OCI-LY1 (cell line): ENCODE measurements around the gene IRS1.

Experiments used
- H2AFZ ChIP-seq: fragments of 200-600 bp; sonication (generic), shearing (Covaris generic); 2 replicates; pipeline ENCODE4 v1.6.0; 2014; ENCODE audit warnings: antibody characterized with exemption, mild to moderate bottlenecking, low read length
- H3F3A ChIP-seq: fragments of 200-600 bp; sonication (generic), shearing (Covaris generic); 2 replicates; pipeline ENCODE4 v1.6.0; 2014; ENCODE audit warnings: mild to moderate bottlenecking, antibody characterized with exemption, low read length, moderate library complexity; ENCODE audit not compliant: insufficient read depth
- H3K27ac ChIP-seq: fragments of 200-600 bp; sonication (generic); 2 replicates; pipeline ENCODE4 v1.5.1; 2014; ENCODE audit warnings: low read length, mixed run types, mild to moderate bottlenecking, low read depth; ENCODE audit not compliant: poor library complexity, severe bottlenecking
- H3K27me3 ChIP-seq: fragments of 200-600 bp; sonication (generic); 2 replicates; pipeline ENCODE4 v1.6.0; 2014; ENCODE audit warnings: antibody characterized with exemption, mild to moderate bottlenecking, low read length, moderate library complexity; ENCODE audit not compliant: insufficient read depth
- H3K36me3 ChIP-seq: fragments of 200-600 bp; sonication (generic); 2 replicates; pipeline ENCODE4 v1.6.1; 2014; ENCODE audit warnings: mild to moderate bottlenecking, antibody characterized with exemption, low read length, moderate library complexity, mixed read lengths; ENCODE audit not compliant: insufficient read depth
- H3K4me1 ChIP-seq: fragments of 200-600 bp; sonication (generic); 2 replicates; pipeline ENCODE4 v1.5.1; 2014; ENCODE audit warnings: mild to moderate bottlenecking, low read length, moderate library complexity; ENCODE audit not compliant: insufficient read depth, severe bottlenecking
- H3K4me2 ChIP-seq: fragments of 200-600 bp; sonication (generic), shearing (Covaris generic); 2 replicates; pipeline ENCODE4 v1.6.1; 2014; ENCODE audit warnings: low read length
- H3K4me3 ChIP-seq: fragments of 200-600 bp; sonication (generic); 2 replicates; pipeline ENCODE4 v1.5.1; 2014; ENCODE audit warnings: low read length, low read depth, mild to moderate bottlenecking, mixed read lengths; ENCODE audit not compliant: poor library complexity, severe bottlenecking
- H3K79me2 ChIP-seq: fragments of 200-600 bp; shearing (Covaris generic); 2 replicates; pipeline ENCODE4 v1.6.1; 2016; ENCODE audit warnings: mixed run types, low read length, mixed read lengths; ENCODE audit not compliant: insufficient read depth
- H3K9ac ChIP-seq: fragments of 200-600 bp; sonication (generic), shearing (Covaris generic); 2 replicates; pipeline ENCODE4 v1.6.1; 2014; ENCODE audit warnings: mild to moderate bottlenecking, low read length, mixed read lengths
- H3K9me2 ChIP-seq: fragments of 200-600 bp; sonication (generic), shearing (Covaris generic); 2 replicates; pipeline ENCODE4 v1.6.1; 2014; ENCODE audit warnings: low read depth, mild to moderate bottlenecking, low read length, mixed read lengths
- H3K9me3 ChIP-seq: fragments of 200-600 bp; shearing (Covaris generic); 2 replicates; pipeline ENCODE4 v1.6.1; 2014; ENCODE audit warnings: low read length, mixed read lengths
- H4K20me1 ChIP-seq: fragments of 200-600 bp; sonication (generic), shearing (Covaris generic); 2 replicates; pipeline ENCODE4 v1.6.0; 2016; ENCODE audit warnings: mild to moderate bottlenecking, low read length; ENCODE audit not compliant: insufficient read depth
- EZH2 ChIP-seq: fragments of 200-600 bp; sonication (generic), shearing (Covaris generic); IDR thresholded peaks from 2 replicates; pipeline ENCODE4 v1.8.0; 2017; ENCODE audit warnings: borderline replicate concordance, mixed run types, mild to moderate bottlenecking, antibody characterized with exemption, low read length, moderate library complexity, mixed read lengths
- TF ChIP-seq, protein P1 (sequence below): fragments of 200-600 bp; sonication (generic), shearing (Covaris generic); IDR thresholded peaks from 2 replicates; pipeline ENCODE4 v1.5.1; 2017; ENCODE audit warnings: mild to moderate bottlenecking, antibody characterized with exemption, low read length, moderate library complexity, mixed read lengths

Gene IRS1

DNA sequence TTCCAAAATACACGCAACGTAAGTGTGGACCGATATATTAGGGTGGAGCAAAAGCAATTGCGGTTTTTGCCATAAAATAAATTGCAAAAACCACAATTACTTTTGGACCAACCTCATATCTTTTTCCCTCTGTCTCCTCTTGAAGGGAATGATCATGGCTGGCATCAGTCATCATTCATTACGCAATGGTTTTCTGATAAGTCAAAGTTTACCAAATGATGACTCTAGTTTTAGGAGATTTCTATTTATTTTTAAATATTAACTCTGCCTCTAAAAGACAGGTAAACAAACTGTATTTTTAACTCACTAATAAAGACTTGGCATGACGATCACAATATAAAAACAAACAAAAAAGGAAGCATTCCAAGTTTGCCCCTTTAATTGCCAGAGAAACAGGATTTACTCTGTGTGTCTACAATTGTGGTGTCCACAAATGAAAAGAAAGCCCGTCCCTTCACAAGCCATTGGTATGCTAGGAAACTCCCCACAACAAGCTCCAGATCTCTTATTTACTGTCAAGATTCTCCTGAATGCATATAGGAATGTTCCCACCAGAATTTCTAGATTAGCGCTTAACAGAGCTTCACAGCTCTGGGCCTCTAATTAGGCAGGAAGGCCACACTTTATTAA, 61.3 kb downstream of the IRS1 start:
- Histone ChIP-seq H3K4me1 (no peaks in the 10 kb centered on the region), H3F3A (no peaks in the 10 kb centered on the region), H3K36me3 (no peaks in the 10 kb centered on the region), H3K27ac (no peak overlapping the region), H3K9me2 (no peaks in the 10 kb centered on the region), H2AFZ (no peak overlapping the region), H3K79me2 (no peaks in the 10 kb centered on the region), H3K4me2 (no peak overlapping the region), H3K9ac (no peak overlapping the region), H4K20me1 (no peaks in the 10 kb centered on the region), H3K9me3 (0 out of 2 replicates have a peak, but pooled peaks cover 2% of the 10 kb centered on the region), H3K27me3 (no peaks in the 10 kb centered on the region), H3K4me3 (no peak overlapping the region)
- no peak for TF ChIP-seq EZH2
- TF ChIP-seq, protein P1, sequence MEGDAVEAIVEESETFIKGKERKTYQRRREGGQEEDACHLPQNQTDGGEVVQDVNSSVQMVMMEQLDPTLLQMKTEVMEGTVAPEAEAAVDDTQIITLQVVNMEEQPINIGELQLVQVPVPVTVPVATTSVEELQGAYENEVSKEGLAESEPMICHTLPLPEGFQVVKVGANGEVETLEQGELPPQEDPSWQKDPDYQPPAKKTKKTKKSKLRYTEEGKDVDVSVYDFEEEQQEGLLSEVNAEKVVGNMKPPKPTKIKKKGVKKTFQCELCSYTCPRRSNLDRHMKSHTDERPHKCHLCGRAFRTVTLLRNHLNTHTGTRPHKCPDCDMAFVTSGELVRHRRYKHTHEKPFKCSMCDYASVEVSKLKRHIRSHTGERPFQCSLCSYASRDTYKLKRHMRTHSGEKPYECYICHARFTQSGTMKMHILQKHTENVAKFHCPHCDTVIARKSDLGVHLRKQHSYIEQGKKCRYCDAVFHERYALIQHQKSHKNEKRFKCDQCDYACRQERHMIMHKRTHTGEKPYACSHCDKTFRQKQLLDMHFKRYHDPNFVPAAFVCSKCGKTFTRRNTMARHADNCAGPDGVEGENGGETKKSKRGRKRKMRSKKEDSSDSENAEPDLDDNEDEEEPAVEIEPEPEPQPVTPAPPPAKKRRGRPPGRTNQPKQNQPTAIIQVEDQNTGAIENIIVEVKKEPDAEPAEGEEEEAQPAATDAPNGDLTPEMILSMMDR: no peak

DNA sequence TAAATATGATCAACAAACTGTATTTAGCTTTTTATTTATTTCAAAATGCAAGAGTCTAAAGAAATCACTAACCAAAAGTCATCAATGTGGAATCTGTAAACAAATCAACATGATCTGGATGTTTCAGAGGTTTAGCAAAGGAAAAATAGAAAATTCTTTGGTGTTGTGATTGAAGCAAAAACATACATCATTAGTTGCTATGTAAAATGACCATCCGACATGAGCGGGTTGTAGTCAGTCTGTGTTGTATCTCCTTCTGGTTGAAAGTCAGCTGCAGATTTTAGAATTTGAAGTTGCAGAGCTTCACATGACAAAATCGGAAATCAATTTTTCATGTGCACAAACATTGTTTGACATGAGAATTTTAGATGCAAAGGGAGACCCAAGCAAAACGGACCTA, 63.2 kb downstream of the IRS1 start:
- Histone ChIP-seq H3F3A (no peaks in the 10 kb centered on the region), H2AFZ (no peak overlapping the region), H3K36me3 (no peaks in the 10 kb centered on the region), H3K27ac (no peak overlapping the region), H3K4me1 (no peaks in the 10 kb centered on the region), H4K20me1 (no peaks in the 10 kb centered on the region), H3K27me3 (no peaks in the 10 kb centered on the region), H3K9ac (no peak overlapping the region), H3K9me2 (no peaks in the 10 kb centered on the region), H3K4me2 (no peak overlapping the region), H3K79me2 (no peaks in the 10 kb centered on the region), H3K9me3 (0 out of 2 replicates have a peak, but pooled peaks cover 2% of the 10 kb centered on the region), H3K4me3 (no peak overlapping the region)
- no peak for TF ChIP-seq EZH2
- TF ChIP-seq, protein P1: no peak

DNA sequence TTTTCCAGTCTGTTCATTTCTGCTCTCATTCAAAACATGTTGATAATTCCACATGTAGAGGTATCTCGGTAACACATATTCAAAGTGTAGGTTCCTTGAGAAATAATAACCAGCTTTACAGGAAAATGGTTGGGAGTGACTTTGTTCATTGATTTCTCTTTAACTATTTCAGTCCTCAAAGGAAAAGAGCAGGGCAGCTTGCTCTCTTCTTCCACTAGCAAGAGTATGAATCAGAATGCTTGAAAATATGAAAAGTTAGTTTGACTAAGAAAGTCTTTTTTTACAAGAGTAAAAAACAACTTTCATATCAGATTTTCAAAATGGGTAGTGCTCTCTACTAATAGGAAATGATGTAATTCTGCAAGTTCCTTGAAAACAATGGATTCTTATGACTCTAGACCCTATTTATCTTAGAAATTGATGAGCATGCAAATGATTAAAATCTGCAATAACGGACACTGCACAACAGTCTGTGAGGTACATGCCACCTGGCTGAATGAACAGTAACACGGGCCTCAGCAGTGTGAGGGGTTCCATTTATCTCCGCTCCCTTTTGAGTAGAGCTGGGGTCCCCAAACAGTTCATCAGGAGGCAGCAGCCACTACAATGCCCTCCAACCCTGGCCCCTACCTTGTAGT, 65.6 kb downstream of the IRS1 start:
- no peaks in the 10 kb centered on the region for H3K9me2 ChIP-seq
- no peaks in the 10 kb centered on the region for H3F3A ChIP-seq
- no peaks in the 10 kb centered on the region for H3K4me1 ChIP-seq
- no peak overlapping the region for H3K9ac ChIP-seq
- H3K9me3 ChIP-seq: 0 out of 2 replicates have a peak, but pooled peaks cover 2% of the 10 kb centered on the region
- H3K27ac ChIP-seq: no peak overlapping the region
- H3K36me3 ChIP-seq: no peaks in the 10 kb centered on the region
- H4K20me1 ChIP-seq: no peaks in the 10 kb centered on the region
- no peaks in the 10 kb centered on the region for H3K27me3 ChIP-seq
- TF ChIP-seq EZH2: no peak
- TF ChIP-seq, protein P1: no peak
- H3K4me3 ChIP-seq: no peak overlapping the region
- H2AFZ ChIP-seq: no peak overlapping the region
- H3K79me2 ChIP-seq: no peaks in the 10 kb centered on the region
- H3K4me2 ChIP-seq: no peak overlapping the region
